IPS-20b (cell line): Measurements from ENCODE around the gene OLAH.

Experiments
- H3K27ac ChIP-seq: one replicate; pipeline ENCODE4 v1.5.1; 2013; ENCODE audit warnings: low read length
- H3K27me3 ChIP-seq: 2 replicates; pipeline ENCODE4 v1.6.1; 2013; ENCODE audit warnings: mild to moderate bottlenecking, low read length, inconsistent platforms; ENCODE audit not compliant: insufficient read depth
- H3K36me3 ChIP-seq: 2 replicates; pipeline ENCODE4 v1.6.1; 2013; ENCODE audit warnings: low read depth, mild to moderate bottlenecking, inconsistent platforms, low read length, moderate library complexity; ENCODE audit not compliant: insufficient read depth
- H3K4me1 ChIP-seq: 2 replicates; pipeline ENCODE4 v1.6.1; 2013; ENCODE audit warnings: mild to moderate bottlenecking, control low read depth, inconsistent platforms, low read length, moderate library complexity; ENCODE audit not compliant: insufficient read depth
- H3K4me3 ChIP-seq: 2 replicates; pipeline ENCODE4 v1.5.1; 2013; ENCODE audit warnings: mild to moderate bottlenecking, low read length, inconsistent platforms
- H3K9ac ChIP-seq: 2 replicates; pipeline ENCODE4 v1.6.1; 2013; ENCODE audit warnings: low read depth, mild to moderate bottlenecking, inconsistent platforms, low read length, moderate library complexity
- H3K9me3 ChIP-seq: 2 replicates; pipeline ENCODE4 v1.6.1; 2013; ENCODE audit warnings: mild to moderate bottlenecking, low read depth, low read length, inconsistent platforms; ENCODE audit not compliant: insufficient read depth

Gene OLAH

GRCh38 chr10:15038416-15038815 is 5.3 kb upstream of the OLAH start:
- no peaks in the 10 kb centered on the region for H3K9me3 ChIP-seq
- no peaks in the 10 kb centered on the region for H3K36me3 ChIP-seq
- H3K4me3 ChIP-seq, result no peak overlapping the region
- no peaks in the 10 kb centered on the region; the same call in 1 of the 2 replicates for H3K27me3 ChIP-seq
- no peak overlapping the region for H3K9ac ChIP-seq
- H3K4me1 ChIP-seq, result no peaks in the 10 kb centered on the region
- no peak overlapping the region for H3K27ac ChIP-seq

DNA sequence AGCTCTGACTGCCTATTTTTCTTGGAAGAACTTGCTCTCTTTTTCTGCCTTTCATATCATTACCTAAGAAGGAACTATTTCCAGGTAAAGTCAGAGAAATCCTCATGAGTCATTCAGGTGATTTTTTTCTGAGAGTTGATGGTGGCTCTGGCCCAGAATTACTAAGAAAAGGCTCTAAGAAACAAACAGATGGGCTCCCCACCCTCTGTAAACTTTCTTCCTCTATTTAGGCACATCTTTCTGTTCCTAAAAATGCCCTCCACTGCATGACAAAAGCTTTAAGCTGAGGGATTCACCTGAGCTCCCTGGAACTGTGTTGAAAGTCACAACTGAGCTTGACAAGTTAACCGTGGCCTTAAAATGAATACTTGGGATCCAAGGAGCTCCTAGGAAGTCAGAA is 1.6 kb downstream of the OLAH start:
- Histone ChIP-seq H3K27ac (no peak overlapping the region), H3K36me3 (no peaks in the 10 kb centered on the region), H3K27me3 (no peaks in the 10 kb centered on the region), H3K9ac (no peak overlapping the region), H3K4me1 (peaks cover 4% of the 10 kb centered on the region; the same call in 1 of the 2 replicates), H3K9me3 (no peaks in the 10 kb centered on the region), H3K4me3 (no peak overlapping the region)

DNA sequence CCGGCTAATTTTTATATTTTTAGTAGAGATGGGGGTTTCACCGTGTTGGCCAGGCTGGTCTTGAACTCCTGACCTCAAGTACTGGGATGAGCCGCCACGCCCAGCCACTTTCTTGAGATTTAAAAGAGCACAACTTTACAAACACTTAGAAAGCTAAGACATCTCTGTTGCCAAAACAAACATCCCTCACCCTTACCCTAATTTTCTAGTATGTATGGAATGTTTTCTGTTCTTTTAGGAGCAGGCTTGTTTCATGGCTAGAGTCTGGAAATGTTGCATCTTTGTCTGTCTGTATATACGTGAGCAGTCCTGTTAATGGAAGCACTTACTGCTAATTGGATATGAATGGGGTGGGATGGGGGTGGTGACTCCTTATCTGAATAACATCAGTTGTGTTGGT is 2.9 kb downstream of the OLAH start:
- no peaks in the 10 kb centered on the region for H3K36me3 ChIP-seq
- no peaks in the 10 kb centered on the region for H3K9me3 ChIP-seq
- H3K27ac ChIP-seq, result no peak overlapping the region
- H3K27me3 ChIP-seq, result no peaks in the 10 kb centered on the region
- H3K9ac ChIP-seq, result no peak overlapping the region
- H3K4me3 ChIP-seq, result no peak overlapping the region
- peaks cover 4% of the 10 kb centered on the region; the same call in 1 of the 2 replicates for H3K4me1 ChIP-seq

DNA sequence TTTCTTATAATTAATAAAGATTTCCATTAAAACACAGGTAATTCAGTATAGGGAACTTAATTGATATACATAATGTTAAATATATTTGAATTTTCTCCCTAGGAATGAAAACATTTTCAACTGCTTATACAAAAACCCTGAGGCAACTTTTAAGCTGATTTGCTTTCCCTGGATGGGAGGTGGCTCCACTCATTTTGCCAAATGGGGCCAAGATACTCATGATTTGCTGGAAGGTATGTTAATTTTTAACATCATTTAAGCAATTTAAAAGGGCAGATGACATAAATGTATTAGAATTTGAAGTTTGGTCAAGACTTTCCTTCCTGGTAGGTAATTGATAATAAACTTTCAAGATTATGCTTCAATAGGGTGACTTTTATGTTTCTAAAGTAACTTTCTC is 5.8 kb downstream of the OLAH start:
- Histone ChIP-seq H3K4me3 (no peak overlapping the region), H3K9ac (no peak overlapping the region), H3K9me3 (no peaks in the 10 kb centered on the region), H3K4me1 (peaks cover 4% of the 10 kb centered on the region; the same call in 1 of the 2 replicates), H3K27me3 (no peaks in the 10 kb centered on the region), H3K27ac (no peak overlapping the region), H3K36me3 (no peaks in the 10 kb centered on the region)

DNA sequence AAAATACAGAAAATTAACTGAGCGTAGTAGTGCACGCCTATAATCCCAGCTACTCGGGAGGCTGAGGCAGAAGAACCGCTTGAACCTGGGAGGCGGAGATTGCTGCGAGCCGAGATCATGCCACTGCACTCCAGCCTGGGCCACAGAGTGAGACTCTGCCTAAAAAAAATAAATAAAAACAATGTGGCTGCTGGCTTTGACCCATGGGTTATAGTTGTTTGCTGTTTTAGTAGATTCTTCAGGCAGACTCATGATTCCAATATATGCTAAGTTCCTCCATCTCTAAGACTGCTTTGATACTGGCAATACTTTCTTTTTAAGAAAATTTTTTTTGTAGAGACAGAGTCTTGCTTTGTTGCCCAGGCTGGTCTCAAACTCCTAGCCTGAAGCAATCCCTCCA is 8.4 kb downstream of the OLAH start:
- Histone ChIP-seq H3K9ac (no peak overlapping the region), H3K4me1 (no peaks in the 10 kb centered on the region), H3K36me3 (no peaks in the 10 kb centered on the region), H3K27ac (no peak overlapping the region), H3K9me3 (no peaks in the 10 kb centered on the region), H3K27me3 (no peaks in the 10 kb centered on the region), H3K4me3 (no peak overlapping the region)

DNA sequence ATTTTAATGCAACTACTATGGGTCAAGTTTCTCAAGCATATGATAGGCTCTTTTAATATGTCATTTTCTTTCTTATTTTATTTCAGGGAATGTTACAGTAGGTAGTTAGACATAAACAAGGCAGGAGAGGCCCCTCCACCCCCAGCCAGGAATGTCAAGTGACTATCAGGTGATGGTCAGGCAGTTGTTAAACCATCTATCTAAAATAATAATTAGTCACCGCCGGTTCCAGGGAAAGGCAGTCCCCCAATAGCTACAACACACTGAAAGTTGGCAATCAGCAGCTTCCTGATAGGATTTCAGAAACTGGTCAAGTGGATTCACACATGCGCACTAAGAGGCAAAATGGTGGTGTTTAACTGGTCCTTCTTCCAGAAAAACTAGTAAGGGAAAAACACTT is 9.3 kb downstream of the OLAH start:
- Histone ChIP-seq H3K27ac (no peak overlapping the region), H3K9me3 (no peaks in the 10 kb centered on the region), H3K9ac (no peak overlapping the region), H3K27me3 (no peaks in the 10 kb centered on the region), H3K4me1 (no peaks in the 10 kb centered on the region), H3K4me3 (no peak overlapping the region), H3K36me3 (no peaks in the 10 kb centered on the region)

DNA sequence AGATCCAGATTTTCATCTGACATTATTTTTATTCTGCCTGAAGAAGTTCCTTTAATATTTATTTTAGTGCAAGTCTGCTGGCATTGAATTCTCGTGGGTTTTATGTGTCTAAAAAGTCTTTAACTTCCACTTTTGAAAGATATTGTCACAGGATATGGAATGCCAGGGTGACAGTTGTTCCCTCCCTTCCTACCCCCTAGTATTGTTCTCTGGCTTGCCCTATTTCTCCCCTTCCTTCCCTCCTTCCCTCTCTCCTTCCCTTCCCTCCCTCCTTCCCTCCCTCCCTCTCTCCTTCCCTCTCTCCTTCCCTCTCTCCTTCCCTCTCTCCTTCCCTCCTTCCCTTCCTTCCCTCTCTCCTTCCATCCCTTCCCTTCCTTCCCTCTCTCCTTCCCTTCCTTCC is 14.9 kb downstream of the OLAH start:
- Histone ChIP-seq H3K4me1 (no peaks in the 10 kb centered on the region), H3K27me3 (no peaks in the 10 kb centered on the region), H3K4me3 (no peak overlapping the region), H3K9ac (no peak overlapping the region), H3K9me3 (no peaks in the 10 kb centered on the region; the same call in 1 of the 2 replicates), H3K36me3 (no peaks in the 10 kb centered on the region), H3K27ac (no peak overlapping the region)

DNA sequence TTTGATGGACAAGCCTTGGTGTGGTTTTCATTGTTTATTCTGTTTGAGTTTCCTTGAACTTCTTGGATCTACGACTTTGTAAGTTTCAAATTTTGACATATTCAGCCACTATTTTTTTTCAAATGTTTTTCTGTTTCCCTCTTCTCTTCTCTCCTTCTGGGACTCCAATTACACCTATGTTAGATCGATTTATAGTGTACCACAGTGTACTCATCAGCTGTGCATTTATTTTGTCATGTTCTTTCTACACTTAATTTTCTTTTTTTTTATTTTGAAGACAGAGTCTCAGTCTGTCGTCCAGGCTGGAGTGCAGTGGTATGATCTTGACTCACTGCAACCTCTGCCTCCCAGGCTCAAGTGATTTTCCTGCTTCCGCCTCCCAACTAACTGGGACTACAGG is 16.2 kb downstream of the OLAH start:
- H3K4me1 ChIP-seq, result no peaks in the 10 kb centered on the region
- H3K9ac ChIP-seq, result no peak overlapping the region
- no peaks in the 10 kb centered on the region; the same call in 1 of the 2 replicates for H3K9me3 ChIP-seq
- no peak overlapping the region for H3K4me3 ChIP-seq
- H3K27ac ChIP-seq, result no peak overlapping the region
- no peaks in the 10 kb centered on the region for H3K36me3 ChIP-seq
- no peaks in the 10 kb centered on the region for H3K27me3 ChIP-seq

DNA sequence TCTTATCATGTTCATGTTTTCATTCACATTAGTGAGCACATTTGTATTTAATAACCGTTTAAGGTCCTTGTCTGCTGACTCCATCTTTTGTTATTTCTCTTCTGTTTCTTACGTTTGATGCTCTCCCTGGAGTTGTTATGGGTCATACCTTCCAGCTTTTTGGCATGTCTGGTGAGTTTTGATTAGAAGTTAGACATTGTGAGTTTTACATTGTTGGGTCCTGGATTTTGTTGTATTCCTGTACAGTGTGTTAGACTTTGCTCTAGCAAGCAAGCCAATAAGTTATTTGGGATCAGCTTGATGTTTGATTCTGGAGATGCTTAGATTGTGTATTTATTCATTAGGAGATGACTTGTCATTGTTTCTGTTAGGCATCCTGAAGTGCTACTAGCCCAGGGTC is 16.9 kb downstream of the OLAH start:
- Histone ChIP-seq H3K36me3 (no peaks in the 10 kb centered on the region), H3K4me1 (no peaks in the 10 kb centered on the region), H3K27me3 (no peaks in the 10 kb centered on the region), H3K4me3 (no peak overlapping the region), H3K27ac (no peak overlapping the region), H3K9me3 (no peaks in the 10 kb centered on the region; the same call in 1 of the 2 replicates), H3K9ac (no peak overlapping the region)

DNA sequence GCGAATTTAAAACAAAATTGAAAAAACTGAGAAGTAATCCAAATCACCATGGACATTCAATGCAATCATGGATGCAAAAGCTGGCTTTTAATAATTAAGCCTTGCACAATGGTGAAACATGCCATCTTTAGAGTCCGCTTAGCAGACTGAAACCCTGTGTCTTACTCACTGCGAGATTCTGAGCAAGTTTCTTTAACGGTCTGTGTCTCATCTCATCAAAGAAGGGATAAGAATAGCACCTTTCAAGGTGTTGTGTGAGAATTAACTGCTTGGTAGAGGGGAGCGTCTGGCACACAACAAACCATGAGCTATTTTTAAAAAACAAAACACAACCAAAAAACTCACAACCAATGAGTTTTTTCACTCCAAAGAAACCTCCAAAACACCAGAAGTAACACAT is 23.4 kb downstream of the OLAH start:
- peaks cover 9% of the 10 kb centered on the region; the same call in 1 of the 2 replicates for H3K9me3 ChIP-seq
- H3K4me3 ChIP-seq, result no peak overlapping the region

GRCh38 chr10:15068802-15069201 is 25.1 kb downstream of the OLAH start:
- Histone ChIP-seq H3K27ac (no peak overlapping the region), H3K36me3 (peaks cover 7% of the 10 kb centered on the region; the same call in 1 of the 2 replicates), H3K9ac (no peak overlapping the region), H3K4me3 (no peak overlapping the region), H3K4me1 (no peaks in the 10 kb centered on the region), H3K27me3 (no peaks in the 10 kb centered on the region), H3K9me3 (peaks cover 17% of the 10 kb centered on the region; the same call in 1 of the 2 replicates)

More for the DNA sequence above, 23.4 kb downstream of the OLAH start:
- Histone ChIP-seq H3K9ac (no peak overlapping the region), H3K27me3 (no peaks in the 10 kb centered on the region), H3K36me3 (no peaks in the 10 kb centered on the region), H3K27ac (no peak overlapping the region), H3K4me1 (no peaks in the 10 kb centered on the region)

DNA sequence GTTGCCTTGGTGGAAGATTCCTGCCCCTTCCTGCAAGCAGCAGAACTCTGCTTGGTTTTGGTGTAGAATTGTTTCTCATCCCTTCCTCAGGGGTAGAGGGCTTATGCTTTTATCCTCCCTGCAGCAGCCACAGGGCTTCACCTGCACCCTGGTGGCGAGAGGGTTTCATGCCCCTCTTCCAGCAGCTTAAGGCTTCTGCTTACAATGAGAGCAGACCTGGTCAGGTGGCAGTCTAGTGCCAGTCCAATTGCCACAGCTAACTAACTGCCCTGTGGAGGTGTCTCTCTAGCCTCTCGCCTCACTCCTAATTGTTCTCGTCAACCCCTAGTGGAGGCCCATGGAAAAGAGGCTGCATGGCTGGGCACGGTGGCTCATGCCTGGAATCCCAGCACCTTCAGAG is 25.5 kb downstream of the OLAH start:
- Histone ChIP-seq H3K9me3 (peaks cover 17% of the 10 kb centered on the region; the same call in 1 of the 2 replicates), H3K4me1 (no peaks in the 10 kb centered on the region), H3K36me3 (peaks cover 7% of the 10 kb centered on the region; the same call in 1 of the 2 replicates), H3K27ac (no peak overlapping the region), H3K4me3 (no peak overlapping the region), H3K9ac (no peak overlapping the region), H3K27me3 (no peaks in the 10 kb centered on the region)
